NCI-H2081 (cell line): ENCODE results near the gene SLC25A46.
"Not testable (repeated sequence)": the region's sequence is repeated elsewhere in the genome, so short reads cannot be mapped to it uniquely, and the experiment has no call there.

Source experiments
- DNase-seq, 2 experiments: peaks; one replicate each; lab custom pipeline; 2025; lab: John Stamatoyannopoulos, UW

SLC25A46 gene

GRCh38 chr5:110757118-110757729 is 18.4 kb downstream of the SLC25A46 start:
- peak; percentile 3 to 43 for DNase-seq

GRCh38 chr5:110760158-110760557 is 21.4 kb downstream of the SLC25A46 start:
- DNase-seq, result no peak

DNA sequence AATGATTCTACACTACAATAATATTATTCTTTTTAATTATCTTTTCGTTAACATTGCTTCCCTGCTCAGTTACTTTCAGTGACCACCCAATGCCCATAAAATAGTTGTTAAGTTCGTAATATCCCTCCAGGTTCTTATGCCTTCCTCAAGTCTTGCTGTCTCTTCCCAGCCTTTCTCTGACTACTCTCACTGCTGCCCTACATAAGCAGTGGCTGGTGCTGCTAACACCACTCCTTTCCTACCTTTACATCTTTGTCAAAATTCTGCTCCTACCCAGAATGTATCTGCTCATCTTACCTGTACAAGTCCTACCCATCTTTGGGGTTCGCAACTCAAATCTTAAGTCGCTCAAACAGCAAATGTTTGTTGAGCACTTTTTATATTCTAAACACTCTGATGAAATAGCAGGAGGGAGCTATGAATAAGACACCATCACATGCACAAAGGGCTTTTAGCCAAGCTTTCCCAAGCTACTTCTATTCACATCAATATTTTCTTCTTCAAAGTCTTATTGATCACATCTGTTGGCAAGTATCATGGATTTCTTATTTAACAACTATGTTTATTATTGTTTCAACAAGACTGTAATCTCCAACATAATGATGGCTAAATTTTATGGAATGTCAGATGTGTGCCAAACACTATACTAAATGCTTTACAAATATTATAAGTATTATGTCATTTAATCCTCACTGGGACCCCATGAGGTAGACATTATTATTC is 29.5 kb downstream of the SLC25A46 start:
- DNase-seq, result no peak

GRCh38 chr5:110769000-110769681 is 30.3 kb downstream of the SLC25A46 start:
- no peak for DNase-seq

DNA sequence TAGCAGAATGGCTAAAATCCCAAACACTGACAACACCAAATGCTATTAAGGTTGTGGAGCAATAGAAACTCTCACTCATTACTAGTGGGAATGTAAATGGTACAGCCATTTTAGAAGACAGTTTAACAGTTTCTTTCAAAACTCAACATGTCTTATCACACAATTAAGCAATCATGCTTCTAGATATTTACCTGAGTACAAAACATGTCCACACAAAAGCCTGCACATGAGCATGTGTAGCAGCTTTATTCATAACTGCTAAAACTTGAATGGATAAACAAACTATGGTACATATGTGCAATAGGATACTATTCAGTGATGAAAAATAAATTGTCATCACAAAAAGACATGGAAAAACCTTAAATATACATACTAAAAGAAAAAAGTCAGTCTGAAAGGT is 31.5 kb downstream of the SLC25A46 start:
- DNase-seq, result no peak

DNA sequence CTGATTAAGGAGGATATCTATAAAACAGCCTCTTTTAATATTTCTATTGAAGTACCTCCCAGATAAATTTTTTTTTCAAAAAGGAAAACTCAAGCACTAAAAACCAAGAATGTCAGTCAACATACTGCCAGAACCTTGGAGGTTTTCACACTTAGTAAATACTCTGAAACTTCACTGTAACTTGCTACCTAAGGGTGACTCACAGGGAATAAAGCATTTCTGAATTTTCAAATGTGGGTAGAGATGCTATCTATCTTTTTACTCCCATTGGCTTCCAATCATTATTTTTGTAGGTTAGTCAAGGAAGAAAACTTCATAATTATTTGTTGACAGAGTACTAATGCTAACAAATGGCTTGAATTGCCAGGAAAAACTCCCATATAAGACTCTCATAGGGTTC is 46.1 kb downstream of the SLC25A46 start:
- no peak for DNase-seq

DNA sequence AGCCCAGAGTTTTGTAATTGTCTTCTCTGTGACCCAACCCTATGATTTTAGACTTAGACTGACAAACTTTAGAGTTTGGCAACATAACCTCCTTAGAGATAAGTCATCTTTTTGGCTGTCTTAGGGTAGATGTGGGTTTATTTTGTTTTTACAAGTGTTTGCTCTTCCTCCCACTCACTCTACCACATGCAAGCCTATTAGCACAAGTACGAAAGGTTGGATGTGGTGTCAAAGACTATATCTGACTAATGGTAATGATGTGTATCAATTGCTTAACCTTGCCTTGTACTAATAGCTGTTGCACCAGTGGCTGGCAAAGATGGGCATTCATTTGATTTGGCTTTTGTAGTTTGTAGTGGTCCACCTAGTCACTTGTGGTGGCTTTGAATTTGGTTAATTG is 46.5 kb downstream of the SLC25A46 start:
- DNase-seq, result no peak

DNA sequence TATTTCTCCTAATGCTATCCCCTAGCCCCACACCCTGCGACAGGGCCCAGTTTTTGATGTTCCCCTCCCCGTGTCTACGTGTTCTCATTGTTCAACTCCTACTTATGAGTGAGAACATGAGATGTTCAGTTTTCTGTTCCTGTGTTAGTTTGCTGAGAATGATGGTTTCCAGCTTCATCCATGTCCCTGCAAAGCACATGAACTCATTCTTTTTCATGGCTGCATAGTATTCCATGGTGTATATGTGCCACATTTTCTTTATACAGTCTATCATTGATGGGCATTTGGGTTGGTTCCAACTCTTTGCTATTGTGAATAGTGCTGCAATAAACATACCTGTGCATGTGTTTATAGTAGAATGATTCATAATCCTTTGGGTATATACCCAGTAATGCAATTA is 49.2 kb downstream of the SLC25A46 start:
- DNase-seq, result not testable (repeated sequence)

DNA sequence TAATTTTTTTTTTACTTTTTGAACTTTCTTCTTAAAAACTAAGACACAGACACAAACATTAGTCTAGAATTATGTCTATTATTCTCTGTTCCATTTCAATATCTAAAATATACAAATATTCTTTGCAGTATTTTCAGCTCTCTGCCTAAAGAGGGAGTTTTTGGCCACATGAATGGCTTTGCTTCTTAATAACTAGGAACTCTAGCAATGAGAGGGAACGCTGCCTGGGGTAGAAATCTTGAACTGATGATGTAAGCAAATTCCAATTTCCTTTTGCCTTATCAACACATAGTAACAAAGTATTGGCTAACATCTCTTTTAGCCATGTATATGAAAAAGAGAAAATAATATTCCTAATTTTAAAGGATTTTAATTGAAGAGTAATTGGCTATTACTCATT is 51.9 kb downstream of the SLC25A46 start:
- DNase-seq, result no peak

DNA sequence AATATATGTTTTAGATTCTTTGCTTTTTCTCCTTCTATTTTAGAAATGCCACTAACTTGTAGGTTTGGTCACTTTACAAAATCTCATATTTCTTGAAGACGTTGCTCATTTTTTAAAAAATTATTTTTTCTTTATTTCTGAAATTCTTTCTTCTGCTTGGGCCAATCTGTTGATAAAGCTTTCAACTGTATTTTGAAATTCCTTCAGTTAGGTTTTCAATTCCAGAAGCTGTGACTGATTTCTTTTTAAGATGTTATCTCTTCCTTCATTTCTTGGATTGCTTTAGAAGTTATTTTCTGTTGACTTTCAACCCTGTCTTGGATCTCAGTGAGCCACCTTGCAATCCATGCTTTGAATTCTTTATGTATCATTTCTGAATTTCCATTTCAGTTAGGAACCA is 64.2 kb downstream of the SLC25A46 start:
- DNase-seq, result no peak

GRCh38 chr5:110803467-110804326 is 64.9 kb downstream of the SLC25A46 start:
- DNase-seq, result no peak

DNA sequence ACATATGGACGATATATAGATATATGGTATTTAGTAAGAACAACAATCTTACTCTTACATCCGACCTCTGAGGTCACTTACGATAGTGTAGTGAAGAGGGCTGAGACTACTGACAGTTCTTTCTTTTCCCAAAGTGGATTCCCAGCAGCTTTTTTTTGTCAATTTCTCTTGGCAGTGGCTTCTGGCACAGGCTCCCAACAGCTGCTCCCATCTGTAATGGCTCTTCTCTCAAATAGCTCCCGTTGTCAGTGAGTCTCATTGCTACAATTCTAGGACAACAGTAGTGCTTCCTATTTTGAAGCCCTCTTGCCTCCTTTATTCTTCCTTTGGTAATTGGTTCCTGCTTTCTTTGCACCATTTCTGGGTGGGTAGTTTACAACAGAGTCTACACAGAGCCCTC is 68.4 kb downstream of the SLC25A46 start:
- DNase-seq, result no peak

GRCh38 chr5:110809006-110809405 is 70.2 kb downstream of the SLC25A46 start:
- DNase-seq, result no peak
